GM23338 (cell line): ENCODE data around the gene OST4. TPM values are rescaled to one million over a fixed set of nuclear protein-coding genes. Genes with fewer than 3 reads are reported as not detected.

Experiments
- ATAC-seq: fragments of 200-7000 bp; cut with Tn5 transposase; 3 replicates; pipeline ENCODE4 v1.9.1; 2020
- DNase-seq: peaks from one replicate; pipeline ENCODE4 v3.0.0-alpha.2; 2015; ENCODE audit warnings: low spot score
- H2AFZ ChIP-seq: fragments of 200-600 bp; sonication (generic); 2 replicates; pipeline ENCODE4 v1.8.0; 2016; ENCODE audit warnings: antibody characterized with exemption, mild to moderate bottlenecking, moderate library complexity
- H3F3A ChIP-seq: fragments of 200-600 bp; sonication (generic); replicated peaks from 2 replicates; pipeline ENCODE4 v1.8.0; 2017; ENCODE audit warnings: antibody characterized with exemption, mixed run types, low read depth
- H3K27ac ChIP-seq: fragments of 200-600 bp; sonication (generic); 2 replicates; pipeline ENCODE4 v1.6.1; 2016; ENCODE audit warnings: low read depth
- H3K27me3 ChIP-seq: fragments of 200-600 bp; sonication (generic); 2 replicates; pipeline ENCODE4 v1.8.0; 2016; ENCODE audit warnings: mild to moderate bottlenecking, mixed run types, moderate library complexity; ENCODE audit not compliant: insufficient read depth
- H3K36me3 ChIP-seq: fragments of 200-600 bp; sonication (generic); 2 replicates; pipeline ENCODE4 v1.8.0; 2016; ENCODE audit warnings: mild to moderate bottlenecking; ENCODE audit not compliant: insufficient read depth
- H3K4me1 ChIP-seq: fragments of 200-600 bp; sonication (generic); 2 replicates; pipeline ENCODE4 v1.8.0; 2016; ENCODE audit warnings: mild to moderate bottlenecking, moderate library complexity; ENCODE audit not compliant: insufficient read depth
- H3K4me2 ChIP-seq: fragments of 200-600 bp; sonication (generic); 2 replicates; pipeline ENCODE4 v1.7.1; 2017; ENCODE audit warnings: mixed run types
- H3K4me3 ChIP-seq: fragments of 200-600 bp; sonication (generic); 2 replicates; pipeline ENCODE4 v1.6.1; 2016; ENCODE audit warnings: mixed run types
- H3K79me2 ChIP-seq: fragments of 200-600 bp; sonication (generic); replicated peaks from 2 replicates; pipeline ENCODE4 v1.8.0; 2017; ENCODE audit warnings: mild to moderate bottlenecking; ENCODE audit not compliant: insufficient read depth
- H3K9me2 ChIP-seq: fragments of 200-600 bp; sonication (generic); 2 replicates; pipeline ENCODE4 v1.8.0; 2017; ENCODE audit not compliant: insufficient read depth
- H4K20me1 ChIP-seq: fragments of 200-600 bp; sonication (generic); replicated peaks from 2 replicates; pipeline ENCODE4 v1.8.0; 2017; ENCODE audit warnings: mild to moderate bottlenecking; ENCODE audit not compliant: insufficient read depth
- H3K27ac Mint-ChIP-seq: 2 replicates; pipeline ENCODE4 v1.8.0; 2020; ENCODE audit warnings: inconsistent platforms, mild to moderate bottlenecking, moderate library complexity, mixed read lengths
- H3K27me3 Mint-ChIP-seq: 3 replicates; pipeline ENCODE4 v1.8.0; 2022; ENCODE audit warnings: low read depth, mild to moderate bottlenecking, moderate library complexity, mixed read lengths, inconsistent platforms; ENCODE audit not compliant: insufficient read depth, poor library complexity
- H3K36me3 Mint-ChIP-seq: 3 replicates; pipeline ENCODE4 v1.8.0; 2021; ENCODE audit warnings: low read depth, mild to moderate bottlenecking, inconsistent platforms, moderate library complexity, mixed read lengths
- H3K4me1 Mint-ChIP-seq: 3 replicates; pipeline ENCODE4 v1.8.0; 2020; ENCODE audit warnings: mild to moderate bottlenecking, inconsistent platforms, mixed read lengths
- H3K4me3 Mint-ChIP-seq: 3 replicates; pipeline ENCODE4 v1.8.0; 2021; ENCODE audit warnings: moderate library complexity, mild to moderate bottlenecking, inconsistent platforms, mixed read lengths
- H3K9me3 Mint-ChIP-seq: 3 replicates; pipeline ENCODE4 v1.8.0; 2020; ENCODE audit warnings: moderate library complexity, mild to moderate bottlenecking, inconsistent platforms, mixed read lengths
- CREB1 ChIP-seq: fragments of 250-450 bp; sonication (Bioruptor Pico); IDR thresholded peaks from 2 replicates; pipeline ENCODE4 v1.5.0; 2020; ENCODE audit warnings: low read depth, mild to moderate bottlenecking, moderate library complexity
- ETS1 ChIP-seq: IDR thresholded peaks from 2 replicates; pipeline ENCODE4 v1.6.1; 2016; ENCODE audit warnings: antibody characterized with exemption
- EZH2 ChIP-seq: fragments of 200-600 bp; sonication (generic); IDR thresholded peaks from one replicate; pipeline ENCODE4 v1.8.0; 2017; ENCODE audit warnings: antibody characterized with exemption, mild to moderate bottlenecking, low read depth; ENCODE audit not compliant: unreplicated experiment
- EZH2phosphoT487 ChIP-seq: fragments of 200-600 bp; sonication (generic); IDR thresholded peaks from one replicate; pipeline ENCODE4 v1.8.1; 2018; ENCODE audit warnings: antibody characterized with exemption; ENCODE audit not compliant: unreplicated experiment
- JUNB ChIP-seq: IDR thresholded peaks from one replicate; pipeline ENCODE4 v1.6.1; 2016; ENCODE audit warnings: antibody characterized with exemption; ENCODE audit not compliant: unreplicated experiment
- NANOG ChIP-seq: IDR thresholded peaks from 2 replicates; pipeline ENCODE4 v1.6.1; 2016; ENCODE audit warnings: antibody characterized with exemption, borderline replicate concordance
- REST ChIP-seq: IDR thresholded peaks from one replicate; pipeline ENCODE4 v1.6.1; 2018; ENCODE audit warnings: antibody characterized with exemption; ENCODE audit not compliant: unreplicated experiment
- STAT1 ChIP-seq: IDR thresholded peaks from one replicate; pipeline ENCODE4 v1.6.1; 2016; ENCODE audit warnings: antibody characterized with exemption; ENCODE audit not compliant: unreplicated experiment
- ZNF114 ChIP-seq: fragments of 250-450 bp; sonication (Bioruptor Pico); IDR thresholded peaks from 2 replicates; pipeline ENCODE4 v1.5.0; 2020; ENCODE audit warnings: mild to moderate bottlenecking, moderate library complexity
- ZNF462 ChIP-seq: fragments of 250-450 bp; sonication (Bioruptor Pico); IDR thresholded peaks from 2 replicates; pipeline ENCODE4 v1.5.0; 2020; ENCODE audit warnings: mild to moderate bottlenecking, moderate library complexity
- polyA plus RNA-seq: library from polyadenylated mRNA; unstranded; fragments of >200 nt; fragmentation: Nextera tagmentation; extraction: Ambion mirVana; gene quantifications from 2 replicates; pipeline ENCODE4 v1.2.1, GENCODE V29; 2016
- total RNA-seq: library from RNA; depleted of rRNA; stranded (reverse); fragments of >200 nt; shearing (Covaris generic); gene quantifications from 2 replicates; pipeline ENCODE4 v1.2.3, GENCODE V29; 2014

OST4 gene
- total and polyA plus RNA-seq, 2 experiments from 2014 or later = 226 to 568 TPM

DNA sequence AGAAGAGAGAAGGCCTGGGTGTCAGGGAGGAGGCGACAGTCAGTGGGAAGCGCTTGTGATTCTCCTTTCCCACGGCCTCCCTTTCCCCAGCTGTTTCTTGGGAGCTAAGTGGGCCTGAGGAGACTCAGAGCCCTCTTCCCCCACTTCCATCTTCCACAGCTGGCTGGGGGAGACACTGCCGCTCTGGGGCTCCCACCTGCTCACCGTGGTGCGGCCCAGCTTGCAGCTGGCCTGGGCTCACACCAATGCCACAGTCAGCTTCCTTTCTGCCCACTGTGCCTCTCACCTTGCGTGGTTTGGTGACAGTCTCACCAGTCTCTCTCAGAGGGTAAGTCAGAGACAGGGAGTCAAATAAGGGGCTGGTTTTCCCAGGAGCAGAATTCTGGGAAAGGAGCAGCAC is 31.6 kb downstream of the OST4 start (continued):
- TF ChIP-seq ZNF462 (CRISPR knock-in tag) (no peak), NANOG (no peak), ETS1 (no peak)

GRCh38 chr2:27039426-27039825 is 32.0 kb downstream of the OST4 start:
- no peak overlapping the region for H3K27ac Mint-ChIP-seq
- H3K36me3 Mint-ChIP-seq = peaks cover 55% of the 10 kb centered on the region
- Histone ChIP-seq H3K4me1 (no peaks in the 10 kb centered on the region), H3K4me2 (no peak overlapping the region), H3K27me3 (no peaks in the 10 kb centered on the region), H3K9me2 (no peaks in the 10 kb centered on the region), H3K27ac (no peak overlapping the region), H3F3A (no peaks in the 10 kb centered on the region), H3K4me3 (no peak overlapping the region), H2AFZ (no peak overlapping the region), H4K20me1 (no peaks in the 10 kb centered on the region), H3K36me3 (peaks cover 17% of the 10 kb centered on the region; the same call in 1 of the 2 replicates), H3K79me2 (peaks cover under 1% of the 10 kb centered on the region; the same call in 1 of the 2 replicates)
- DNase-seq = no peak
- H3K4me3 Mint-ChIP-seq = no peak overlapping the region
- peak; percentile 43 for ATAC-seq
- H3K27me3 Mint-ChIP-seq = peaks cover 4% of the 10 kb centered on the region
- TF ChIP-seq JUNB (no peak), NANOG (no peak), REST (no peak), ETS1 (no peak), STAT1 (no peak), EZH2phosphoT487 (no peak), EZH2 (no peak), CREB1 (CRISPR knock-in tag) (no peak), ZNF114 (CRISPR knock-in tag) (no peak)
- H3K9me3 Mint-ChIP-seq = no peaks in the 10 kb centered on the region
- no peaks in the 10 kb centered on the region for H3K4me1 Mint-ChIP-seq
